ENCODE data around the gene RBM46. TPM values are rescaled to one million over a fixed set of nuclear protein-coding genes. Genes with fewer than 3 reads are reported as not detected.

Gene RBM46
- total RNA-seq, 6 experiments from 2014 or later = 0.11 to 0.15 TPM; not detected in 4

- ATAC-seq (no peak), DNase-seq (no peak)
- Histone ChIP-seq H3K27ac (no peak overlapping the region), H3K36me3 (no peaks in the 10 kb centered on the region), H3K4me1 (no peaks in the 10 kb centered on the region), H3K4me3 (no peak overlapping the region), H3K9me3 (no peaks in the 10 kb centered on the region), H3K27me3 (no peaks in the 10 kb centered on the region)
- TF ChIP-seq CTCF (IDR thresholded peaks at IDR 0.05) (no peak), POLR2A (IDR thresholded peaks at IDR 0.05) (no peak)
- 14% methylated on average over 3 of the region's 3 CpGs for WGBS (ENCODE audit: insufficient coverage, low coverage, low lambda C conversion rate, missing lambda C conversion rate)
- intact Hi-C loops (cut with DNase I) = no loop called here
These were observed 55.4 kb downstream of the RBM46 start for GRCh38 chr4:154836513-154836912.

GRCh38 chr4:154838155-154838554 is 57.1 kb downstream of the RBM46 start:
- Histone ChIP-seq H3K27me3 (no peaks in the 10 kb centered on the region), H3K27ac (no peak overlapping the region), H3K4me1 (no peaks in the 10 kb centered on the region), H3K9me3 (no peaks in the 10 kb centered on the region), H3K36me3 (no peaks in the 10 kb centered on the region), H3K4me3 (no peak overlapping the region)
- WGBS (ENCODE audit: insufficient coverage, low coverage, low lambda C conversion rate, missing lambda C conversion rate) = 50% methylated on average over 3 of the region's 3 CpGs
- intact Hi-C loops (cut with DNase I) = no loop called here
- ATAC-seq = no peak
- TF ChIP-seq POLR2A (IDR thresholded peaks at IDR 0.05) = no peak
- DNase-seq = no peak

GRCh38 chr4:154838694-154839093 is 57.6 kb downstream of the RBM46 start:
- Histone ChIP-seq H3K27ac (no peak overlapping the region), H3K36me3 (no peaks in the 10 kb centered on the region), H3K4me3 (no peak overlapping the region), H3K27me3 (no peaks in the 10 kb centered on the region), H3K9me3 (no peaks in the 10 kb centered on the region), H3K4me1 (no peaks in the 10 kb centered on the region)
- ATAC-seq = no peak
- WGBS (ENCODE audit: insufficient coverage, low coverage, low lambda C conversion rate, missing lambda C conversion rate) = 73% methylated on average over 8 of the region's 8 CpGs
- intact Hi-C loops (cut with DNase I) = no loop called here
- TF ChIP-seq CTCF (IDR thresholded peaks at IDR 0.05) = no peak
- TF ChIP-seq POLR2A (IDR thresholded peaks at IDR 0.05) = no peak
- no peak for DNase-seq

- no peak overlapping the region for H3K27ac ChIP-seq
- no peaks in the 10 kb centered on the region for H3K36me3 ChIP-seq
- no peak for TF ChIP-seq POLR2A (IDR thresholded peaks at IDR 0.05)
- TF ChIP-seq CTCF (IDR thresholded peaks at IDR 0.05) = peak in 3 of 4 donors; percentile 15 to 22 (median 20)
- 34% methylated on average over 2 of the region's 2 CpGs for WGBS (ENCODE audit: insufficient coverage, low coverage, low lambda C conversion rate, missing lambda C conversion rate)
- no peaks in the 10 kb centered on the region for H3K27me3 ChIP-seq
- intact Hi-C loops (cut with DNase I) = no loop called here
- DNase-seq = no peak
- no peaks in the 10 kb centered on the region for H3K9me3 ChIP-seq
- no peaks in the 10 kb centered on the region for H3K4me1 ChIP-seq
- H3K4me3 ChIP-seq = no peak overlapping the region
- ATAC-seq = no peak
These were observed 73.3 kb downstream of the RBM46 start for GRCh38 chr4:154854362-154854761.

GRCh38 chr4:154858166-154858565 is 77.1 kb downstream of the RBM46 start:
- no peak for TF ChIP-seq POLR2A (IDR thresholded peaks at IDR 0.05)
- TF ChIP-seq CTCF (IDR thresholded peaks at IDR 0.05) = no peak
- no peak for DNase-seq
- Histone ChIP-seq H3K9me3 (no peaks in the 10 kb centered on the region), H3K27me3 (no peaks in the 10 kb centered on the region), H3K4me1 (no peaks in the 10 kb centered on the region), H3K27ac (no peak overlapping the region), H3K4me3 (no peak overlapping the region), H3K36me3 (no peaks in the 10 kb centered on the region)
- no peak for ATAC-seq
- intact Hi-C loops (cut with DNase I) = no loop called here
- WGBS (ENCODE audit: insufficient coverage, low coverage, low lambda C conversion rate, missing lambda C conversion rate) = 60% methylated on average over 1 of the region's 1 CpG

Measured in right lobe of liver (tissue), 6 donors.